GM12878 (cell line): ENCODE measurements around the gene CTXN1. TPM values are rescaled to one million over a fixed set of nuclear protein-coding genes. Genes with fewer than 3 reads are reported as not detected.
A peak's percentile ranks its signal among the peaks of the same experiment; 100 is the strongest.

Experiments
- ATAC-seq: fragments of 200-7000 bp; cut with Tn5 transposase; 3 replicates; pipeline ENCODE4 v1.9.1; 2020; ENCODE audit warnings: mild to moderate bottlenecking, moderate library complexity
- BruUV-seq: library from RNA; stranded (reverse); fragments of 400-500 nt; replicated peaks from 2 replicates; lab custom pipeline; 2021; lab: Mats Ljungman, UMichigan
- CTCF ChIA-PET: fragments of 300-600 bp; sonication (Branson Sonifier 250); formaldehyde crosslinking; extraction: SDS; loops from one replicate; lab custom pipeline; 2021; ENCODE audit warnings: inconsistent platforms; lab: Yijun Ruan, JAX
- POLR2A ChIA-PET: fragments of 350-600 bp; formaldehyde crosslinking; extraction: SDS; loops from one replicate; lab custom pipeline; 2021; ENCODE audit warnings: inconsistent platforms; lab: Charles Lee
- RAD21 ChIA-PET: fragments of 300-600 bp; sonication (Branson Sonifier 250); formaldehyde crosslinking; loops from one replicate; lab custom pipeline; 2023; ENCODE audit warnings: antibody characterized with exemption; ENCODE audit not compliant: unreplicated experiment; lab: Charles Lee
- SMC1A ChIA-PET: fragments of 300-600 bp; sonication (Branson Sonifier 250); formaldehyde crosslinking; loops from one replicate; lab custom pipeline; 2023; ENCODE audit not compliant: unreplicated experiment, uncharacterized antibody; lab: Charles Lee
- DNase-seq: peaks from one replicate; pipeline ENCODE4 v3.0.0-alpha.2; 2011; ENCODE audit warnings: low read depth, low spot score
- FAIRE-seq: peaks from 3 replicates; lab custom pipeline; 2011; peaks lifted over from hg19 to GRCh38; lab: Jason Lieb, UNC
- H2AFZ ChIP-seq: 2 replicates; pipeline ENCODE4 v1.6.0; 2011; ENCODE audit warnings: low read depth, low read length, control low read depth; ENCODE audit not compliant: control insufficient read depth
- H3K27ac ChIP-seq: 2 replicates; pipeline ENCODE4 v1.5.1; 2011; ENCODE audit warnings: control low read depth; ENCODE audit not compliant: control insufficient read depth, insufficient read depth
- H3K27me3 ChIP-seq, 2 experiments: replicated peaks in 1 of 2; 2 replicates each; pipeline versions ENCODE4 v1.6.0 to v1.6.1; 2011; ENCODE audit warnings: low read length in 1 of 2; ENCODE audit not compliant: control insufficient read depth in 2 of 2, insufficient read depth in 2 of 2
- H3K36me3 ChIP-seq, 2 experiments: 2 replicates each; pipeline ENCODE4 v1.5.1; 2011; ENCODE audit warnings: low read length in 1 of 2; ENCODE audit not compliant: control insufficient read depth in 2 of 2, insufficient read depth in 2 of 2
- H3K4me1 ChIP-seq: 2 replicates; pipeline ENCODE4 v1.6.1; 2011; ENCODE audit warnings: mild to moderate bottlenecking, low read length, moderate library complexity, mixed read lengths; ENCODE audit not compliant: control insufficient read depth, insufficient read depth
- H3K4me2 ChIP-seq: 2 replicates; pipeline ENCODE4 v1.6.0; 2011; ENCODE audit warnings: control low read depth; ENCODE audit not compliant: control insufficient read depth, insufficient read depth
- H3K4me3 ChIP-seq: fragments of 200-600 bp; sonication (generic); 2 replicates; pipeline ENCODE4 v1.5.1; 2016
- H3K79me2 ChIP-seq: 2 replicates; pipeline ENCODE4 v1.6.0; 2011; ENCODE audit warnings: low read length; ENCODE audit not compliant: control insufficient read depth, insufficient read depth
- H3K9ac ChIP-seq: 2 replicates; pipeline ENCODE4 v1.8.0; 2011; ENCODE audit warnings: low read length, control low read depth, mixed read lengths; ENCODE audit not compliant: control insufficient read depth, insufficient read depth
- H3K9me3 ChIP-seq: replicated peaks from 3 replicates; pipeline ENCODE4 v1.5.1; 2011; ENCODE audit warnings: mild to moderate bottlenecking, low read length; ENCODE audit not compliant: control insufficient read depth, insufficient read depth
- H4K20me1 ChIP-seq: 2 replicates; pipeline ENCODE4 v1.6.0; 2011; ENCODE audit not compliant: control insufficient read depth, insufficient read depth
- ATF2 ChIP-seq: IDR thresholded peaks from 2 replicates; pipeline ENCODE4 v1.6.1; 2012; ENCODE audit warnings: low read length, inconsistent platforms
- ESRRA ChIP-seq: IDR thresholded peaks from 2 replicates; pipeline ENCODE4 v1.6.1; 2012; ENCODE audit warnings: mild to moderate bottlenecking, low read length, improper control_type of control experiment
- POLR2A ChIP-seq: IDR thresholded peaks from 2 replicates; pipeline ENCODE4 v1.6.1; 2011; ENCODE audit warnings: low read depth, mild to moderate bottlenecking, low read length
- WGBS: methylation state at CpG from one replicate; pipeline ENCODE4 v1.1.6; 2016; ENCODE audit warnings: low lambda C conversion rate; ENCODE audit not compliant: insufficient replicate concordance, insufficient coverage; ENCODE audit errors: missing lambda C conversion rate; 5-methylcytosine and 5-hydroxymethylcytosine counted together
- in situ Hi-C: fragments of 300-500 bp; cut with MboI; formaldehyde crosslinking; loops from 9 replicates; pipeline ENCODE4 v1.14.3; 2018; ENCODE audit warnings: mixed read lengths
- intact Hi-C: fragments of 100-400 bp; cut with micrococcal nuclease; formaldehyde crosslinking; loops from one replicate; pipeline ENCODE4 v1.14.2; 2022; ENCODE audit not compliant: unreplicated experiment
- polyA plus RNA-seq, 11 experiments: library from polyadenylated mRNA; depleted of rRNA in 4 of 11; unstranded in 6 of 11; stranded (reverse) in 5 of 11; fragments of >200 nt; fragmentation: Nextera tagmentation in 4 of 11; fragmentation: Illumina TruSeq in 1 of 11; extraction: Ambion mirVana in 4 of 11; extraction: Trizol in 1 of 11; gene quantifications; 1 replicate in 1 of 11; 2 replicates in 10 of 11; pipeline versions ENCODE4 v1.2.1 to v1.2.3, GENCODE V29; 2011 to 2016; ENCODE audit warnings: inconsistent platforms in 2 of 11, missing spikeins in 2 of 11, low read depth in 1 of 11
- total RNA-seq, 4 experiments: library from RNA; depleted of rRNA in 3 of 4; stranded (reverse); fragments of >200 nt in 3 of 4; fragmentation: Illumina TruSeq in 1 of 4; extraction: Trizol in 1 of 4; gene quantifications; 2 replicates each; pipeline versions ENCODE4 v1.2.1 to v1.2.3, GENCODE V29; 2013 to 2021

The CTXN1 gene
- total and polyA plus RNA-seq, 10 of the 15 experiments (the other 5 are each of a cell fraction or from before 2014, with no cell fraction given): 0.04 to 1.0 (median 0.38) TPM; not detected in 4

GRCh38 chr19:7908078-7908699 lies 17.7 kb downstream of the CTXN1 start:
- intact Hi-C loops: loop anchor here (10.0 kb wide), 1 partner anchor 223 kb away; the partner anchor contains the start of gene TRAPPC5
- FAIRE-seq (no peak), DNase-seq (no peak), ATAC-seq (no peak)
- WGBS: 75% methylated on average over 13 of the region's 14 CpGs
- Histone ChIP-seq H2AFZ (no peak overlapping the region), H3K27ac (no peak overlapping the region), H3K36me3 (peaks cover 0 to 16% of the 10 kb centered on the region in 2 experiments; a peak in 3 of 4 replicates), H3K79me2 (peaks cover 30% of the 10 kb centered on the region), H3K9ac (no peak overlapping the region), H3K4me2 (no peak overlapping the region), H4K20me1 (peaks cover 9% of the 10 kb centered on the region; the same call in 1 of the 2 replicates), H3K4me3 (no peak overlapping the region), H3K9me3 (no peaks in the 10 kb centered on the region), H3K4me1 (peaks cover 8% of the 10 kb centered on the region), H3K27me3 (no peaks in the 10 kb centered on the region)
- in situ Hi-C loops: no loop called here
- ChIA-PET RAD21 (no interaction called here), CTCF (interaction anchor here (0.8 kb wide), 1 partner anchor 12 kb away, joined by 4 read pairs; the partner anchor contains the start of gene SNAPC2), SMC1A (no interaction called here), POLR2A (no interaction called here)
- no peak for TF ChIP-seq ESRRA
- peak; percentile 30; the same call in 1 of the 2 replicates for TF ChIP-seq POLR2A
- no TSS peak for BruUV-seq

GRCh38 chr19:7907544-7907943 lies 18.4 kb downstream of the CTXN1 start:
- H3K27ac ChIP-seq: no peak overlapping the region
- peaks cover 13% of the 10 kb centered on the region for H3K4me1 ChIP-seq
- TF ChIP-seq ATF2: no peak
- TF ChIP-seq, all 136 proteins: peak for 0
- ChIA-PET CTCF (interaction anchor here (0.7 kb wide), 1 partner anchor 10 kb away, joined by 3 read pairs; no protein-coding TSS in a partner anchor), SMC1A (no interaction called here), POLR2A (no interaction called here), RAD21 (no interaction called here)
- no peaks in the 10 kb centered on the region for H3K9me3 ChIP-seq
- no peak overlapping the region for H3K4me3 ChIP-seq
- no peak for DNase-seq
- intact Hi-C loops: loop anchor here (10.0 kb wide), 1 partner anchor 223 kb away; the partner anchor contains the start of gene TRAPPC5
- FAIRE-seq: no peak
- H4K20me1 ChIP-seq: peaks cover 9% of the 10 kb centered on the region; the same call in 1 of the 2 replicates
- H2AFZ ChIP-seq: no peak overlapping the region
- H3K9ac ChIP-seq: no peak overlapping the region
- BruUV-seq: no TSS peak
- no peaks in the 10 kb centered on the region for H3K27me3 ChIP-seq
- H3K36me3 ChIP-seq: peaks cover 0 to 14% of the 10 kb centered on the region in 2 experiments; a peak in 3 of 4 replicates
- no peak overlapping the region for H3K4me2 ChIP-seq
- H3K79me2 ChIP-seq: peaks cover 36% of the 10 kb centered on the region
- no peak for ATAC-seq
- in situ Hi-C loops: no loop called here
- 97% methylated on average over 11 of the region's 11 CpGs for WGBS
